HL-60 (cell line): ENCODE data around the gene MRGPRF.

Experiments
- POLR2AphosphoS5 ChIP-seq: IDR thresholded peaks from 2 replicates; pipeline ENCODE4 v1.6.1; 2012; ENCODE audit warnings: low read depth
- REST ChIP-seq: IDR thresholded peaks from 2 replicates; pipeline ENCODE4 v1.6.1; 2012; ENCODE audit warnings: low read depth; ENCODE audit not compliant: insufficient replicate concordance
- SPI1 ChIP-seq: IDR thresholded peaks from 2 replicates; pipeline ENCODE4 v1.6.1; 2012; ENCODE audit warnings: low read depth, mild to moderate bottlenecking, borderline replicate concordance
- TF ChIP-seq, protein P1 (sequence below): IDR thresholded peaks from one replicate; pipeline ENCODE4 v1.5.1; 2011; ENCODE audit warnings: low read length, control low read depth, inconsistent platforms; ENCODE audit not compliant: insufficient read depth

GRCh38 chr11:69044111-69045013, 31.3 kb upstream of the MRGPRF start:
- no peak for TF ChIP-seq POLR2AphosphoS5
- TF ChIP-seq, protein P1, sequence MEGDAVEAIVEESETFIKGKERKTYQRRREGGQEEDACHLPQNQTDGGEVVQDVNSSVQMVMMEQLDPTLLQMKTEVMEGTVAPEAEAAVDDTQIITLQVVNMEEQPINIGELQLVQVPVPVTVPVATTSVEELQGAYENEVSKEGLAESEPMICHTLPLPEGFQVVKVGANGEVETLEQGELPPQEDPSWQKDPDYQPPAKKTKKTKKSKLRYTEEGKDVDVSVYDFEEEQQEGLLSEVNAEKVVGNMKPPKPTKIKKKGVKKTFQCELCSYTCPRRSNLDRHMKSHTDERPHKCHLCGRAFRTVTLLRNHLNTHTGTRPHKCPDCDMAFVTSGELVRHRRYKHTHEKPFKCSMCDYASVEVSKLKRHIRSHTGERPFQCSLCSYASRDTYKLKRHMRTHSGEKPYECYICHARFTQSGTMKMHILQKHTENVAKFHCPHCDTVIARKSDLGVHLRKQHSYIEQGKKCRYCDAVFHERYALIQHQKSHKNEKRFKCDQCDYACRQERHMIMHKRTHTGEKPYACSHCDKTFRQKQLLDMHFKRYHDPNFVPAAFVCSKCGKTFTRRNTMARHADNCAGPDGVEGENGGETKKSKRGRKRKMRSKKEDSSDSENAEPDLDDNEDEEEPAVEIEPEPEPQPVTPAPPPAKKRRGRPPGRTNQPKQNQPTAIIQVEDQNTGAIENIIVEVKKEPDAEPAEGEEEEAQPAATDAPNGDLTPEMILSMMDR: peak; percentile 52
- no peak for TF ChIP-seq REST
- no peak for TF ChIP-seq SPI1
